WERI-Rb-1 (cell line): ENCODE measurements around the gene VSTM2B.

Experiments used
- DNase-seq: peaks from one replicate; pipeline ENCODE4 v3.0.0-alpha.2; 2020
- H3K27ac ChIP-seq: fragments of 250-450 bp; sonication (Bioruptor Pico); 2 replicates; pipeline ENCODE4 v1.5.1; 2020; ENCODE audit warnings: mild to moderate bottlenecking, moderate library complexity
- H3K27me3 ChIP-seq: fragments of 250-450 bp; sonication (Bioruptor Pico); 2 replicates; pipeline ENCODE4 v1.5.1; 2021; ENCODE audit warnings: mild to moderate bottlenecking, low read depth, moderate library complexity; ENCODE audit not compliant: insufficient read depth, severe bottlenecking
- H3K36me3 ChIP-seq: fragments of 250-450 bp; sonication (Bioruptor Pico); 2 replicates; pipeline ENCODE4 v1.5.1; 2020; ENCODE audit warnings: mild to moderate bottlenecking, moderate library complexity
- H3K4me3 ChIP-seq: 2 replicates; pipeline ENCODE4 v1.5.1; 2011; ENCODE audit warnings: low read depth, mild to moderate bottlenecking, control low read depth, low read length
- H3K9me3 ChIP-seq: fragments of 250-450 bp; sonication (Bioruptor Pico); 2 replicates; pipeline ENCODE4 v1.5.1; 2021; ENCODE audit warnings: mild to moderate bottlenecking, moderate library complexity; ENCODE audit not compliant: severe bottlenecking
- TF ChIP-seq, protein P1 (sequence below): IDR thresholded peaks from 2 replicates; pipeline ENCODE4 v1.5.1; 2011; ENCODE audit warnings: low read depth, mild to moderate bottlenecking, control low read depth, inconsistent platforms, low read length

The VSTM2B gene

DNA sequence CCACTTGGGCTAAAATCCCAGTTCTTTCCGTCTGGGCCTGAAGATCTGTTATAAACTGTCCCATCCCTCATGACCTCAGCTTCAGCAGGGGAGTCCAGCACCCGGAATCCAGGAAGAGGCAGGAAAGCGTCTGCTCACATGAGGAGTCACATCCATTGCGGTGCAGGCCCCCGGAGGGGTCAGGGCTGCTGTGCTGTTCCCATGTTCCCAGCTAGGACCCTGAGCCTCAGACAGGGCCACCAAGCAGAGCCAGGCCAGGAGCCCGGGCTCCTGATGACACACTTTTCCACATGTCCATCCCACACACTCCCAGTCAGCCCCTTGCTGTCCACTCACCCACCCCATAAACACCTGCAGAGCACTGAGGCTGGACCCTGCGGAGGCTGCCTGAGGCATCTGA is 45.3 kb upstream of the VSTM2B start:
- peaks cover 95% of the 10 kb centered on the region for H3K27me3 ChIP-seq
- peaks cover 4% of the 10 kb centered on the region for H3K9me3 ChIP-seq

GRCh38 chr19:29482855-29483640 is 42.7 kb upstream of the VSTM2B start:
- no peak overlapping the region for H3K27ac ChIP-seq
- peaks cover 4% of the 10 kb centered on the region for H3K9me3 ChIP-seq
- no peak overlapping the region for H3K4me3 ChIP-seq
- TF ChIP-seq, protein P1, sequence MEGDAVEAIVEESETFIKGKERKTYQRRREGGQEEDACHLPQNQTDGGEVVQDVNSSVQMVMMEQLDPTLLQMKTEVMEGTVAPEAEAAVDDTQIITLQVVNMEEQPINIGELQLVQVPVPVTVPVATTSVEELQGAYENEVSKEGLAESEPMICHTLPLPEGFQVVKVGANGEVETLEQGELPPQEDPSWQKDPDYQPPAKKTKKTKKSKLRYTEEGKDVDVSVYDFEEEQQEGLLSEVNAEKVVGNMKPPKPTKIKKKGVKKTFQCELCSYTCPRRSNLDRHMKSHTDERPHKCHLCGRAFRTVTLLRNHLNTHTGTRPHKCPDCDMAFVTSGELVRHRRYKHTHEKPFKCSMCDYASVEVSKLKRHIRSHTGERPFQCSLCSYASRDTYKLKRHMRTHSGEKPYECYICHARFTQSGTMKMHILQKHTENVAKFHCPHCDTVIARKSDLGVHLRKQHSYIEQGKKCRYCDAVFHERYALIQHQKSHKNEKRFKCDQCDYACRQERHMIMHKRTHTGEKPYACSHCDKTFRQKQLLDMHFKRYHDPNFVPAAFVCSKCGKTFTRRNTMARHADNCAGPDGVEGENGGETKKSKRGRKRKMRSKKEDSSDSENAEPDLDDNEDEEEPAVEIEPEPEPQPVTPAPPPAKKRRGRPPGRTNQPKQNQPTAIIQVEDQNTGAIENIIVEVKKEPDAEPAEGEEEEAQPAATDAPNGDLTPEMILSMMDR = no peak
- DNase-seq = no peak
- no peaks in the 10 kb centered on the region for H3K36me3 ChIP-seq
- peaks cover 99% of the 10 kb centered on the region for H3K27me3 ChIP-seq

More for the DNA sequence above, 45.3 kb upstream of the VSTM2B start:
- no peak overlapping the region for H3K27ac ChIP-seq
- H3K4me3 ChIP-seq = no peak overlapping the region
- H3K36me3 ChIP-seq = no peaks in the 10 kb centered on the region
- DNase-seq = no peak
- TF ChIP-seq, protein P1 = no peak

- TF ChIP-seq, protein P1 = no peak
- peaks cover 4% of the 10 kb centered on the region for H3K9me3 ChIP-seq
- no peaks in the 10 kb centered on the region for H3K36me3 ChIP-seq
- no peak overlapping the region for H3K27ac ChIP-seq
- no peak for DNase-seq
- H3K4me3 ChIP-seq = no peak overlapping the region
- peaks cover 99% of the 10 kb centered on the region for H3K27me3 ChIP-seq
These were observed 42.2 kb upstream of the VSTM2B start for GRCh38 chr19:29483641-29483920.

GRCh38 chr19:29483944-29484581 is 41.7 kb upstream of the VSTM2B start:
- DNase-seq = no peak

GRCh38 chr19:29484876-29485275 is 40.9 kb upstream of the VSTM2B start:
- TF ChIP-seq, protein P1 = no peak
- Histone ChIP-seq H3K27me3 (peaks cover 99% of the 10 kb centered on the region), H3K4me3 (no peak overlapping the region), H3K27ac (no peak overlapping the region), H3K36me3 (no peaks in the 10 kb centered on the region), H3K9me3 (peaks cover 4% of the 10 kb centered on the region)
- DNase-seq = no peak

More at GRCh38 chr19:29483944-29484581, 41.7 kb upstream of the VSTM2B start:
- H3K9me3 ChIP-seq = peaks cover 4% of the 10 kb centered on the region
- H3K36me3 ChIP-seq = no peaks in the 10 kb centered on the region
- peaks cover 99% of the 10 kb centered on the region for H3K27me3 ChIP-seq
- TF ChIP-seq, protein P1 = no peak
- H3K27ac ChIP-seq = no peak overlapping the region
- no peak overlapping the region for H3K4me3 ChIP-seq
